PC-3 (cell line): ENCODE results near the gene DLGAP1. TPM values are rescaled to one million over a fixed set of nuclear protein-coding genes. Genes with fewer than 3 reads are reported as not detected.

ENCODE experiments used
- ATAC-seq: fragments of 200-7000 bp; cut with Tn5 transposase; 2 replicates; pipeline ENCODE4 v1.9.1; 2020; ENCODE audit warnings: mild to moderate bottlenecking, moderate library complexity
- BruUV-seq: library from RNA; stranded (reverse); fragments of 400-500 nt; replicated peaks from 2 replicates; lab custom pipeline; 2021; lab: Mats Ljungman, UMichigan
- CTCF ChIA-PET: fragments of 300-600 bp; sonication (Branson Sonifier 250); formaldehyde crosslinking; loops from one replicate; lab custom pipeline; 2022; ENCODE audit warnings: antibody characterized with exemption; lab: Charles Lee
- POLR2A ChIA-PET: fragments of 300-600 bp; sonication (Branson Sonifier 250); formaldehyde crosslinking; loops from one replicate; lab custom pipeline; 2022; ENCODE audit warnings: antibody characterized with exemption; ENCODE audit not compliant: unreplicated experiment; lab: Charles Lee
- DNase-seq: peaks from one replicate; pipeline ENCODE4 v3.0.0-alpha.2; 2015
- H2AFZ ChIP-seq: fragments of 300-600 bp; sonication (generic); 2 replicates; pipeline ENCODE4 v1.6.0; 2016; ENCODE audit warnings: antibody characterized with exemption, low read length
- H3F3A ChIP-seq: fragments of 300-600 bp; sonication (generic); one replicate; pipeline ENCODE4 v1.6.0; 2017; ENCODE audit warnings: antibody characterized with exemption, low read length, control low read depth, mild to moderate bottlenecking; ENCODE audit not compliant: unreplicated experiment
- H3K27ac ChIP-seq: fragments of 300-600 bp; sonication (generic); 2 replicates; pipeline ENCODE4 v1.5.1; 2016; ENCODE audit warnings: mild to moderate bottlenecking, low read length
- H3K27me3 ChIP-seq: fragments of 300-600 bp; sonication (generic); 2 replicates; pipeline ENCODE4 v1.6.1; 2016; ENCODE audit warnings: low read length, mixed read lengths
- H3K36me3 ChIP-seq: fragments of 300-600 bp; sonication (generic); 2 replicates; pipeline ENCODE4 v1.6.1; 2016; ENCODE audit warnings: low read depth, mixed run types, low read length, mixed read lengths
- H3K4me1 ChIP-seq: fragments of 300-600 bp; sonication (generic); 2 replicates; pipeline ENCODE4 v1.5.1; 2016; ENCODE audit warnings: low read length; ENCODE audit not compliant: insufficient read depth
- H3K4me2 ChIP-seq: fragments of 300-600 bp; sonication (generic); 2 replicates; pipeline ENCODE4 v1.6.0; 2016; ENCODE audit warnings: low read length
- H3K4me3 ChIP-seq: fragments of 300-600 bp; sonication (generic); 2 replicates; pipeline ENCODE4 v1.5.1; 2016; ENCODE audit warnings: mild to moderate bottlenecking, low read length, mixed read lengths
- H3K79me2 ChIP-seq: fragments of 300-600 bp; sonication (generic); 2 replicates; pipeline ENCODE4 v1.6.1; 2017; ENCODE audit warnings: low read length, mixed read lengths
- H3K9ac ChIP-seq: fragments of 300-600 bp; sonication (generic); 2 replicates; pipeline ENCODE4 v1.6.0; 2016; ENCODE audit warnings: mild to moderate bottlenecking, low read length
- H3K9me2 ChIP-seq: fragments of 300-600 bp; sonication (generic); replicated peaks from 2 replicates; pipeline ENCODE4 v1.6.1; 2016; ENCODE audit warnings: mixed run types, low read length, mixed read lengths
- H3K9me3 ChIP-seq: fragments of 300-600 bp; sonication (generic); 2 replicates; pipeline ENCODE4 v1.6.1; 2016; ENCODE audit warnings: low read length, mixed read lengths
- H4K20me1 ChIP-seq: fragments of 300-600 bp; sonication (generic); 2 replicates; pipeline ENCODE4 v1.6.1; 2016; ENCODE audit warnings: low read length, mixed read lengths
- EZH2 ChIP-seq: fragments of 300-600 bp; sonication (generic); IDR thresholded peaks from one replicate; pipeline ENCODE4 v1.6.1; 2017; ENCODE audit warnings: antibody characterized with exemption, mild to moderate bottlenecking, low read length; ENCODE audit not compliant: unreplicated experiment
- EZH2phosphoT487 ChIP-seq: fragments of 300-600 bp; sonication (generic); IDR thresholded peaks from 2 replicates; pipeline ENCODE4 v1.6.1; 2018; ENCODE audit warnings: mild to moderate bottlenecking, antibody characterized with exemption, low read length, borderline replicate concordance
- intact Hi-C: fragments of 100-400 bp; cut with micrococcal nuclease; formaldehyde crosslinking; loops from 2 replicates; pipeline ENCODE4 v1.9.0; 2023
- total RNA-seq: library from RNA; depleted of rRNA; stranded (reverse); fragments of >200 nt; gene quantifications from 2 replicates; pipeline ENCODE4 v1.2.3, GENCODE V29; 2014
- TF ChIP-seq, protein P1 (sequence below): fragments of 300-600 bp; sonication (generic); conservative IDR thresholded peaks from 2 replicates; pipeline ENCODE4 v1.5.1; 2017; ENCODE audit warnings: antibody characterized with exemption, low read depth, mild to moderate bottlenecking, low read length

The DLGAP1 gene
- total RNA-seq, 1 experiment from 2014 or later, result not detected

DNA sequence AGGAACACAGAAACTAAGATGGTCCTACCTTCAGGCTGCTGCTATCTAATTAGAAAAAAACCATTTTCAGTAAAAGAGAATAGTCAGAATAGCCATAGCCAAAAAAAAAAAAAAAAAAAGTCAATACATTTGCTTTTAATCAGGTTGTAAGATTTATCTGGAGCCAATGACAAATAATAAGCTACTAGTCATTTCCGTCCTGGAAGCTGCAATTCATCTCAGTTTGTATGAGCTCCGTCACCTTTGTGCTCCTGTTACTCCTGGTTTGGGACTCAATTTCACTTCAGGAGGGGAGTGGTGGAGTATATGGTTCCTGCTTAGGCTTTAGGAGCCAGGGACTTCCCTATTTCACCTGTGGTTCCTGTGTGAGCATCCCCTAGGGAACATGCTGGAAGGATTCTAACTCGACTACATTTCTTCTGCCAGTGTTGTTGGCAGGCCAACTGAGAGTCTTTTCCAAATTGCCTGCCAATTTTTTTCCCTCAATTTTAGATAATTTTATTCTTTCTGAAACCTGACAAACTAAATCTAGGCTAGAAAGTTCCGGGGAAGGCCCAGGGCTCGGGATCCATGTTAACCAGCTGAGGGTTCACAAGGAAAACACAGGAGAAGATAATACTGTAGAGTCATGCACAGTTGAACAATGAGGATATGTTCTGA, 481.8 kb downstream of the DLGAP1 start:
- BruUV-seq, result no TSS peak

DNA sequence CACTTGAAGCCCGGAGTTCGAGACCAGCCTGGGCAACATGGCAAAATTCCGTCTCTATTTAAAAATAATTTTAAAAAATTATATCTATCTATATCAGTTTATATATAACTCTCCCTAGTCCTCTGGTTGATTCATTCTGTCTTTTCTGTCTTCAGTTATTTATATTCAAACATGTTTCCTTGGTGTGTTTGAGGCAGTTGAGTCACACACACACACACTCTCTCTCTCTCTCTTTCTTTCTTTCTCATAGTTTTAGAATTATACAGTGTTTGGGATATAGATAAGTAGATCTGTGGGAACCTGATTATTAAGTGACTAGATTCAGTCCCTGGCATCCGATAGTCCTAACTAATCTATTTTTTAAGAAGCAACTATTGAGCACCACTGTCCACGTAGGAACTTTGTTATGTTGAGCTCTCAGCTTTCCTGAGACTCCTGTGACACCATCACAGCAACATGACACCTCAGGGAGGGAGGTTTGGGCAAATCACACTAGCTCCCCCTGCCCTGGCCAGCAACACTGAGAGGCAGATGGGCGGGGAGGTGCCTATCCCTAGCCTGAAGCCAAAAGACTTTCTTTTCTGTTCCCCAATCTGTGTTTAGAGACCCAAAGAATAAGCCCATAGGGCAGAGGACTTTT, 482.7 kb downstream of the DLGAP1 start:
- no peak for DNase-seq
- CTCF ChIA-PET, result no interaction called here

More for the DNA sequence above, 481.8 kb downstream of the DLGAP1 start:
- DNase-seq, result no peak
- no peak for ATAC-seq
- Histone ChIP-seq H3K4me2 (no peak overlapping the region), H3K9me2 (no peaks in the 10 kb centered on the region), H2AFZ (no peak overlapping the region), H4K20me1 (no peaks in the 10 kb centered on the region), H3K4me3 (no peak overlapping the region), H3K9me3 (no peaks in the 10 kb centered on the region), H3K79me2 (no peaks in the 10 kb centered on the region), H3K9ac (no peak overlapping the region), H3K4me1 (no peaks in the 10 kb centered on the region), H3F3A (no peaks in the 10 kb centered on the region), H3K27ac (no peak overlapping the region), H3K36me3 (no peaks in the 10 kb centered on the region), H3K27me3 (peaks cover 11% of the 10 kb centered on the region; the same call in 1 of the 2 replicates)
- TF ChIP-seq EZH2, result no peak
- TF ChIP-seq, protein P1, sequence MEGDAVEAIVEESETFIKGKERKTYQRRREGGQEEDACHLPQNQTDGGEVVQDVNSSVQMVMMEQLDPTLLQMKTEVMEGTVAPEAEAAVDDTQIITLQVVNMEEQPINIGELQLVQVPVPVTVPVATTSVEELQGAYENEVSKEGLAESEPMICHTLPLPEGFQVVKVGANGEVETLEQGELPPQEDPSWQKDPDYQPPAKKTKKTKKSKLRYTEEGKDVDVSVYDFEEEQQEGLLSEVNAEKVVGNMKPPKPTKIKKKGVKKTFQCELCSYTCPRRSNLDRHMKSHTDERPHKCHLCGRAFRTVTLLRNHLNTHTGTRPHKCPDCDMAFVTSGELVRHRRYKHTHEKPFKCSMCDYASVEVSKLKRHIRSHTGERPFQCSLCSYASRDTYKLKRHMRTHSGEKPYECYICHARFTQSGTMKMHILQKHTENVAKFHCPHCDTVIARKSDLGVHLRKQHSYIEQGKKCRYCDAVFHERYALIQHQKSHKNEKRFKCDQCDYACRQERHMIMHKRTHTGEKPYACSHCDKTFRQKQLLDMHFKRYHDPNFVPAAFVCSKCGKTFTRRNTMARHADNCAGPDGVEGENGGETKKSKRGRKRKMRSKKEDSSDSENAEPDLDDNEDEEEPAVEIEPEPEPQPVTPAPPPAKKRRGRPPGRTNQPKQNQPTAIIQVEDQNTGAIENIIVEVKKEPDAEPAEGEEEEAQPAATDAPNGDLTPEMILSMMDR, result no peak
- no peak for TF ChIP-seq EZH2phosphoT487
- ChIA-PET CTCF (no interaction called here), POLR2A (no interaction called here)
- intact Hi-C loops, result no loop called here

More for the DNA sequence above, 482.7 kb downstream of the DLGAP1 start:
- Histone ChIP-seq H2AFZ (no peak overlapping the region), H3K4me3 (no peak overlapping the region), H3K9ac (no peak overlapping the region), H3K4me1 (no peaks in the 10 kb centered on the region), H3K9me2 (no peaks in the 10 kb centered on the region), H4K20me1 (no peaks in the 10 kb centered on the region), H3F3A (no peaks in the 10 kb centered on the region), H3K27ac (no peak overlapping the region), H3K36me3 (no peaks in the 10 kb centered on the region), H3K4me2 (no peak overlapping the region), H3K79me2 (no peaks in the 10 kb centered on the region), H3K27me3 (peaks cover 13% of the 10 kb centered on the region; the same call in 1 of the 2 replicates), H3K9me3 (no peaks in the 10 kb centered on the region)
- ATAC-seq, result no peak
- no peak for TF ChIP-seq EZH2phosphoT487
- no peak for TF ChIP-seq EZH2
- TF ChIP-seq, protein P1, result no peak
- POLR2A ChIA-PET, result no interaction called here
- no TSS peak for BruUV-seq
- intact Hi-C loops, result no loop called here
